ENCODE results near the gene TSR3.

The TSR3 gene

GRCh38 chr16:1351582-1352362 is at the start of gene TSR3, which contains the start of gene GNPTG:
Gene TSR3, minus strand, starts transcription at chr16:1351878. Its CDS starts 74 bp downstream, at chr16:1351804.
Gene GNPTG, plus strand, starts transcription at chr16:1351931. Its CDS starts 35 bp downstream, at chr16:1351966.
- peak; percentile 89 for DNase-seq

- no peak for DNase-seq
Observed at GRCh38 chr16:1401061-1401757, 49.5 kb upstream of the TSR3 start.

- no peak for DNase-seq
Observed at GRCh38 chr16:1398826-1399581, 47.3 kb upstream of the TSR3 start.

- DNase-seq, result no peak
Observed at GRCh38 chr16:1398351-1398750, 46.7 kb upstream of the TSR3 start.

- no peak for DNase-seq
Observed at GRCh38 chr16:1397779-1398178, 46.1 kb upstream of the TSR3 start.

- DNase-seq, result no peak
Observed at GRCh38 chr16:1395444-1396031, 43.9 kb upstream of the TSR3 start.

GRCh38 chr16:1394367-1394951 is 42.8 kb upstream of the TSR3 start:
- no peak for DNase-seq

- DNase-seq, result no peak
Observed at GRCh38 chr16:1393613-1394176, 42.0 kb upstream of the TSR3 start.

GRCh38 chr16:1392826-1393225 is 41.1 kb upstream of the TSR3 start:
- DNase-seq, result no peak

- DNase-seq, result no peak
Observed at GRCh38 chr16:1390239-1390779, 38.6 kb upstream of the TSR3 start.

- DNase-seq, result no peak
Observed at GRCh38 chr16:1389762-1390161, 38.1 kb upstream of the TSR3 start.

- DNase-seq, result no peak
Observed at GRCh38 chr16:1387331-1387730, 35.7 kb upstream of the TSR3 start.

- DNase-seq, result no peak
Observed at GRCh38 chr16:1385232-1385631, 33.6 kb upstream of the TSR3 start.

GRCh38 chr16:1383556-1383955 is 31.9 kb upstream of the TSR3 start:
- no peak for DNase-seq

GRCh38 chr16:1381612-1382406 is 30.1 kb upstream of the TSR3 start:
- peak; percentile 4 for DNase-seq

GRCh38 chr16:1380195-1380594 is 28.5 kb upstream of the TSR3 start:
- no peak for DNase-seq

GRCh38 chr16:1379304-1380076 is 27.8 kb upstream of the TSR3 start:
- peak; percentile 76 for DNase-seq

- DNase-seq, result peak; percentile 86
Observed at GRCh38 chr16:1378804-1379303, 27.2 kb upstream of the TSR3 start.

GRCh38 chr16:1378087-1378803 is 26.6 kb upstream of the TSR3 start:
- no peak for DNase-seq

Data from OCI-M1 (cell line).